ENCODE results near the gene LAPTM4A.
A peak's percentile ranks its signal among the peaks of the same experiment; 100 is the strongest.

DNA sequence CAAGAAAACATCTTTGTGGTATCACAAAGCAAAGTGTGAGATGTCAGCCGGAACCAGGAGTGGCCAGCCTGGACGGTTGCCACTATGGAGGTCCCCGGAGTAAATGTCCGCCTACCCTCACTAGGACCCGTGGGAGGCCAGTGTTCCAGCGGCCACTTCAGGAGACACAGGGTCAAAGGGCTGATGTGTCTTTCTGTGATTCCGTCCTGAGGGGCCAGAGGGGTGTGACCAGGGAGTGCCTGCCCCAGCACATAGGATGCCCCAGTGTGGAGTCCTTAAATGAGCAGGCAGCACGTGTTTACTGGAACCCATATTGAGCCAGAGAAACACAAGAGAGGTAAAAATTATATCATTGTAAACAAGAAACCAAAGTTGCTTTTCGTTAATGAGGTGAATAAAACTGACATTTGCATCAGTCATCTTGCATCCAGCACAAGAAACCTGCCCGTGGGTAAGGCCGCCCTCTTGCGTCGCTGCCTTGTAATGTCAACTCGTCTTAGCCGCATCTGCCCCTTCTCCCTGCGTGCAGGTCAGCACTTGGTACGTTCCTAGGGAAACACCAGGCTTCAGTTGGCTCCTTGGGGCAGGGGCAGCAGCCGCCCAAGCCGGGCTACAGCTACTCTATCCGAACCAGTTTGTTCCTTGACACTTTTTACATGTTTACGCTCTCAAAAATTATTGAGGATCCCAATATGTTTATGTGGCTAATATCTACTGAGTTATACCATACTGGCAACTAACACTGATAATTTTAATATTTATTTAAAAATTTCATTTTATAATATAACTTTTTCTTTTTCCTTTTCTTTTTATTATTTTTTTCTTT lies 46.7 kb upstream of the LAPTM4A start:
- TF ChIP-seq EZH2 (IDR thresholded peaks at IDR 0.05; ENCODE audit: borderline replicate concordance) (no peak), CTCF (IDR thresholded peaks at IDR 0.05; ENCODE audit: poor library complexity) (peak; percentile 81), EZH2phosphoT487 (IDR thresholded peaks at IDR 0.05; ENCODE audit: low read depth, severe bottlenecking, unreplicated experiment) (no peak)
